Measurements from ENCODE around the gene MARF1. TPM values are rescaled to one million over a fixed set of nuclear protein-coding genes. Genes with fewer than 3 reads are reported as not detected.
"Not testable (repeated sequence)": the region's sequence is repeated elsewhere in the genome, so short reads cannot be mapped to it uniquely, and the experiment has no call there.

The MARF1 gene
- total RNA-seq, 1 donor from 2014 or later: 45.2 TPM

DNA sequence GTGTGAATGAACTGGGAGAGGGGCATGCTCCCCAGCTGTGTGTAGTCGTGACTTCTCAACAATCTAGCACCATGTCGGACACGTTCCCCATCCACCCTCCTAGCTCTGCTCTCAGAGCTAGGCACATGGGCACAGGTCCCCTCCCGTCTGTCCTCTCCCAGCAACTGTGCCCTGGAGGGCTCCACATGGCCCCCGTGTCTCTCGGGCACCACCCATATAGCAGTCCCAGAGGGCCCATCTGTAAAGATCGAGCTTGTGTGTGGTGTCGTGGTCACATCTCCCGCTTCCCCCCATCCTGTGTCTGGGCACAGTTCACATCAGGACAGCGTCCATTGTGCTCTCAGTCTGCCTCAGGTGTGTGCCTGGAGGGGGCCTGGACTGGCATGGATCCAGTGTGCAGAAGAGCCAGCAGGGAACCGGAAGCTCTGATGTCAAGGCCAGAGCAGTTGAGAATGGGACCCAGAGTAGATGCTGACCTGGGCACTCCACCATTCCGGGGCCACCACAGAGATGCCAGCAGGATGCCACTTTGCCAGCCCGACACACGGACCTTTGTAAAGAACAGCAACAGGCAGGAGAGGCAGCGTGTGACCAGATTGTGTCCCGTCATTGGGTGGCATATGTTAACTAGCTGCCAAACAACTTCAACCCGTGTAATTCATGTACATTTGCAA is 55.7 kb downstream of the MARF1 start:
- intact Hi-C loops (cut with DNase I): no loop called here
- ATAC-seq (ENCODE audit: poor library complexity) (no peak), DNase-seq (no peak)

DNA sequence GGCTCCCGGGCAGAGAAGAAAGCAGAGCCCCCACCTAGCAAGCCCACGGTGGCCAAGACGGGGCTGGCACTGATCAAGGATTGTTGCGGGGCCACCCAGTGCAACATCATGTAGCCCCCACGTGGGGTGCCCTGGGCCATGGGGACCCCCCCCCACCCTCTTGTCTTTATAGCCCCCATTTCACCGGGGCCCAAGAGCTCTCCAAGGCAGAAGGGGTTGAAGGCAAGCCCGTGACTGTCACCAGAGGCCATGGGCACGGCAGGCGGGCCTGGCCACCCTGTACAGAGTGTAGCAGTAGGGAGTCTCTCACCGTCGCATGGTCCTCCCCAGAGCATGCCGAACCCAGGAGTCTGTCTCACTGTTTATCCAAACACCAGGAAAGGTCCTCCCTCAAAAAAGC is 56.2 kb downstream of the MARF1 start:
- no peak for DNase-seq
- intact Hi-C loops (cut with DNase I): no loop called here
- no peak for ATAC-seq (ENCODE audit: poor library complexity)

GRCh38 chr16:15585956-15586355 is 57.0 kb downstream of the MARF1 start:
- intact Hi-C loops (cut with DNase I): no loop called here
- DNase-seq (no peak), ATAC-seq (ENCODE audit: poor library complexity) (no peak)

GRCh38 chr16:15583526-15583925 is 59.4 kb downstream of the MARF1 start:
- no peak for DNase-seq
- ATAC-seq (ENCODE audit: poor library complexity): no peak
- intact Hi-C loops (cut with DNase I): no loop called here

GRCh38 chr16:15581127-15581815 is 61.7 kb downstream of the MARF1 start:
- DNase-seq: no peak
- intact Hi-C loops (cut with DNase I): no loop called here
- no peak for ATAC-seq (ENCODE audit: poor library complexity)

GRCh38 chr16:15578824-15579223 is 64.1 kb downstream of the MARF1 start:
- ATAC-seq (ENCODE audit: poor library complexity) (no peak), DNase-seq (no peak)
- intact Hi-C loops (cut with DNase I): no loop called here

- intact Hi-C loops (cut with DNase I): no loop called here
- ATAC-seq (ENCODE audit: poor library complexity): peak; percentile 31
- DNase-seq: no peak
Measured at GRCh38 chr16:15576960-15577958, 65.7 kb downstream of the MARF1 start.

DNA sequence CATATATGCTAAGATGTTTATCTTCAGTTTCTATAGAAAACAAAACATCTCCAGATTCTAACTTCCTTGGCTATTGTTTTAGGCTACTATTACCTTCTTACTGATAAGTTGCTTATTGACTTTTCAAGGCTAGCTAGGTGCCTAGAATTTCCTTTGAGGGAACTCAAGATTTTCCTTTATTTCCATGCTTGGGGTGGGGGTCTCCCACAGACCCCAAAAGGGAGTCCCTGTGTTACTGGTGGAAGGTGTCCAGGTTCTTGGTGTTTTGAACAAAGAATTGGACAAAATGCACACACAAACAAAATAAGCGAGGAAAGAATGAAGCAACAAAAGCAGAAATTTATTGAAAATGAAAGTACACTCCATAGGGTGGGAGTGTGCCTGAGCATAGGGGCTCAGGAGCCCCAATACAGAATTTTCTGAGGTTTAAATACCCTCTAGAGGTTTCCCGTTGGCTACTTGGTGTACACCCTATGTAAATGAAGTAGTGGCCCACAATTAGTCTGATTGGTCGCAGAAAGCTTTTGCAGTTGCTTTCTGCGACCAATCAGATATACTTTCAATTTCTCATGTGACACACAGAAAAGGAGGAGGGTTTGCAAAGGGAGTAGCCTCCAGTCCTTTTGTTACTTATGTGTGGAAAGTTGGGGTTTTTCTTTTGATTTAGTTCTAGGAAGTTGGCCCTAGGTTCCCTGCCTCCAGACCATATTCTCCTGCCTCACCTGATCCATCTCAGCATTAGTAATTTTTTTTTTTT is 67.5 kb downstream of the MARF1 start:
- no peak for DNase-seq
- no peak for ATAC-seq (ENCODE audit: poor library complexity)
- intact Hi-C loops (cut with DNase I): no loop called here

GRCh38 chr16:15574614-15574948 is 68.4 kb downstream of the MARF1 start:
- DNase-seq: no peak
- ATAC-seq (ENCODE audit: poor library complexity): no peak
- intact Hi-C loops (cut with DNase I): no loop called here

DNA sequence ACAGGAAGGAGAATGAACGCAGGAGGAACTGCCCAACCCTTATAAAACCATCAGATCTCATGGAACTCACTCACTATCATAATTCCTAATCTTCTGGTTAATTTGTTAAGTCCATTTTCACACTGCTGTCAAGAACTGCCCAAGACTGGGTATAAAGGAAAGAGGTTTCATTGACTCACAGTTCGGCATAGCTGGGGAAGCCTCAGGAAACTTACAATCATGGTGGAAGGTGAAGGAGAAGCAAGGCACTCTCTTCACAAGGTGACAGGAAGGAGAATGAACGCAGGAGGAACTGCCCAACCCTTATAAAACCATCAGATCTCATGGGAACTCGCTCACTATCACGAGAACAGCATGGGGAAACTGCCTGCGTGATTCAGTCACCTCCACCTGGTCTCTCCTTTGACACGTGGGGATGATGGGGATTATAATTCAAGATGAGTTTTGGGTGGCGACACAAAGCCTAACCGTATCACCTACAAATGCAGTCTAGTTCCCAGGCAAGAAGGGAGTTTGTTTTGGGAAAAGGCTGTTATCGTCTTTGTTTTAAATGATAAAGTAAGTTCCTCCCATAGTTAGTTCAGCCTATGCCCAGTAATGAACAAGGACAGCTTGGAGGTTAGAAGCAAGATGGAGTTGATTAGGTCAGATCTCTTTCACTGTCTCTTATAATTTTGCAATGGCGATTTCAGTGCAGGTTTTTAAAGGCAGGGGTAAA is 68.9 kb downstream of the MARF1 start:
- ATAC-seq (ENCODE audit: poor library complexity); intact Hi-C loops (cut with DNase I); DNase-seq: not testable (repeated sequence)

- intact Hi-C loops (cut with DNase I): no loop called here
- no peak for ATAC-seq (ENCODE audit: poor library complexity)
- DNase-seq: no peak
Measured at GRCh38 chr16:15573274-15573895, 69.6 kb downstream of the MARF1 start.

DNA sequence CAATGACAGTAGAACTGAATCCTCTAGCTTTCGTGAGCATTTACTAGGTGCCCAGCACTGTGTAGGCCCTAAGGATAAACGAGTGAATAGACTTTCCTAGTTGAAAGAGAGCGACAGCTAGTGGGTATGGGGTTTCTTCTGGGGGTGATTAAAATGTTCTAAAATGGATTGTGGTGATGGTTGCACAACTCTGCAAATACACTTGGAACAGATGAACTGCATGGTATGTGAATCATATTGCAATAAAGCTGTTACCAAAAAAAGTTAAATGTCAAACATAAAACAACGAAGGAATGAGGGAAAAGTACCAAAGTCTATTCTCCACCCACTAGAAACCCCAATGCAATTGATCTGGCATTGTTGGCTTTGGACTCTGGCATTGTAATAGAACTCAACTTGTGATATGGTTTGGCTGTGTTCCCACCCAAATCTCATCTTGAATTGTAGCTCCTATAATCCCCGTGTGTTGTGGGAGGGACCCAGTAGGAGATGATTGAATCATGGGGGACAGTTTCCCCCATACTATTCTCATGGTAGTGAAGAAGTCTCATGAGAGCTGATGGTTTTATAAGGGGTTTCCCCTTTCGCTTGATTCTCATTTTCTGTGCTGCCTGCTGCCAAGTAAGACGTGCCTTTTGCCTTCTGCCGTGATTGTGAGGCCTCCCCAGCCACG is 70.5 kb downstream of the MARF1 start:
- ATAC-seq (ENCODE audit: poor library complexity): no peak
- no peak for DNase-seq
- intact Hi-C loops (cut with DNase I): no loop called here

- intact Hi-C loops (cut with DNase I): no loop called here
- DNase-seq (no peak), ATAC-seq (ENCODE audit: poor library complexity) (no peak)
Measured at GRCh38 chr16:15571557-15571956, 71.4 kb downstream of the MARF1 start.

DNA sequence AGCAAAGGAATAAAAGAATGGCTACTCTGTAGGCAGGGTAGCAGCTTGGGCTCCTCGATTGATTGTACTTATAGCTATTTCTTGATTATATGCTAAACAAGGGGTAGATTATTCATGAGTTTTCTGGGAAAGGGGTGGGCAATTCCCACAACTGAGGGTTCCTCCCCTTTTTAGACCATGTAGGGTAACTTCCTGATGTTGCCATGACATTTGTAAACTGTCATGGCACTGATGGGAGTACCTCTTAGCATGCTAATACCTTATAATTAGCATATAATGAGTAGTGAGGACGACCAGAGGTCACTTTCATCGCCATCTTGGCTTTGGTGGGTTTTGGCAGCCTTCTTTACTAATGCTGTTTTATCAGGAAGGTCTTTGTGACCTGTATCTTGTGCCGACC is 72.3 kb downstream of the MARF1 start:
- DNase-seq; intact Hi-C loops (cut with DNase I); ATAC-seq (ENCODE audit: poor library complexity): not testable (repeated sequence)

DNA sequence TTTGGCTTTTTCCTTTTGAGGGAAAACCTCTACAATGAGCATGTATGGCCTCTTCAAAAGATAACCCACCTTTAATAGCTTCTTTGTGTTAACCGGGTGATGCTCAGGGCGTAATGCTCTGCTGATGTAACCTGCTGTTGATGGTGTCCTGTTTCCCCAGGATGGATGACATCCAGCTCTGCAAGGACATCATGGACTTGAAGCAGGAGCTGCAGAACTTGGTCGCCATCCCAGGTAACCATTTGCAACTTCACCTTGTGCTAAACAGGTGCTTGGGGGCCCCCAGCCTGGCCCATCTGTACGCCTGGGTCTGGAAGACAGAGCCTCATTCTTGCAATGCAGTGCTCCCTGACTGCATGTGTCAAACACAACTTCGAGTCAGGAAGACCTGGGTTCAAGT is 75.1 kb downstream of the MARF1 start:
- no peak for ATAC-seq (ENCODE audit: poor library complexity)
- intact Hi-C loops (cut with DNase I): no loop called here

GRCh38 chr16:15566095-15566494 is 76.9 kb downstream of the MARF1 start:
- DNase-seq (no peak), ATAC-seq (ENCODE audit: poor library complexity) (no peak)
- intact Hi-C loops (cut with DNase I): no loop called here

More for the DNA sequence above, 75.1 kb downstream of the MARF1 start:
- DNase-seq: no peak

- intact Hi-C loops (cut with DNase I): no loop called here
- DNase-seq (no peak), ATAC-seq (ENCODE audit: poor library complexity) (no peak)
Measured at GRCh38 chr16:15564604-15565339, 78.2 kb downstream of the MARF1 start.

Data from Right ventricle myocardium superior (tissue), 1 donor.